ENCODE results near the gene LAMA3. TPM values are rescaled to one million over a fixed set of nuclear protein-coding genes. Genes with fewer than 3 reads are reported as not detected.

The LAMA3 gene
- total RNA-seq, 1 experiment from 2014 or later = 5.6 TPM

- ATAC-seq (no peak), DNase-seq (ENCODE audit: low read depth, low spot score) (no peak)
- Histone ChIP-seq H3K9me3 (ENCODE audit: control insufficient read depth in 1 of 2, insufficient read depth in 1 of 2, low read depth in 1 of 2, low read length in 2 of 2) (no peaks in the 10 kb centered on the region), H3K9me2 (ENCODE audit: insufficient read depth) (no peaks in the 10 kb centered on the region), H2AFZ (ENCODE audit: low read depth, low read length, poor library complexity, severe bottlenecking) (no peak overlapping the region), H3K27me3 (ENCODE audit: insufficient read depth, low read length) (no peaks in the 10 kb centered on the region), H3K4me1 (ENCODE audit: control insufficient read depth in 1 of 2, insufficient read depth in 2 of 2, low read length in 2 of 2) (peaks cover 0 to 3% of the 10 kb centered on the region in 2 experiments; a peak in 1 of 4 replicates), H4K20me1 (ENCODE audit: insufficient read depth) (no peaks in the 10 kb centered on the region), H3K4me3 (replicated peaks in 1 of 2; ENCODE audit: low read depth in 1 of 2, low read length in 2 of 2) (no peak overlapping the region), H3K79me2 (ENCODE audit: insufficient read depth, low read length) (no peaks in the 10 kb centered on the region), H3K9ac (ENCODE audit: low read length) (no peak overlapping the region), H3K36me3 (ENCODE audit: control insufficient read depth in 1 of 2, insufficient read depth in 2 of 2, low read length in 2 of 2) (no peaks in the 10 kb centered on the region), H3K4me2 (ENCODE audit: low read length) (no peak overlapping the region), H3K27ac (ENCODE audit: low read depth, low read length) (no peak overlapping the region)
- ChIA-PET RAD21 (ENCODE audit: low non-redundant PET in 1 of 2, low total read pairs in 2 of 2, uncharacterized antibody in 2 of 2, unreplicated experiment in 2 of 2) (no interaction called here), CTCF (interaction anchor here (1.0 kb wide), 1 partner anchor 9 kb away, joined by 3 read pairs; no protein-coding TSS in a partner anchor), POLR2A (no interaction called here)
- BruUV-seq (replicated peaks) = no TSS peak
- no peak for TF ChIP-seq POLR2A (IDR thresholded peaks at IDR 0.05; ENCODE audit: borderline replicate concordance, extremely low read depth, insufficient read depth, insufficient read length)
- no peak for TF ChIP-seq MAX (IDR thresholded peaks at IDR 0.05)
- TF ChIP-seq CBX3 (IDR thresholded peaks at IDR 0.05; ENCODE audit: low read depth) = no peak
- TF ChIP-seq JUND (IDR thresholded peaks at IDR 0.05) = no peak
- TF ChIP-seq YY1 (IDR thresholded peaks at IDR 0.05; ENCODE audit: extremely low read depth, insufficient replicate concordance, low read depth, low read length) = no peak
- no peak for TF ChIP-seq ATF3 (IDR thresholded peaks at IDR 0.05)
- TF ChIP-seq SRF (IDR thresholded peaks at IDR 0.05; ENCODE audit: low read depth) = no peak
- no peak for TF ChIP-seq FOSL1 (IDR thresholded peaks at IDR 0.05; ENCODE audit: low read depth)
- no peak for TF ChIP-seq SIN3A (IDR thresholded peaks at IDR 0.05; ENCODE audit: low read depth)
- TF ChIP-seq ZFX (IDR thresholded peaks at IDR 0.05) = no peak
- TF ChIP-seq POLR2AphosphoS5 (IDR thresholded peaks at IDR 0.05; ENCODE audit: low read depth, low read length) = no peak
- TF ChIP-seq ZBTB33 (IDR thresholded peaks at IDR 0.05; ENCODE audit: extremely low read depth, insufficient replicate concordance, low read length) = no peak
- TF ChIP-seq RAD21 (IDR thresholded peaks at IDR 0.05; ENCODE audit: low read depth) = no peak
- TF ChIP-seq EZH2 (IDR thresholded peaks at IDR 0.05) = no peak
- no peak for TF ChIP-seq ZNF274 (IDR thresholded peaks at IDR 0.05; ENCODE audit: low read depth, low read length)
- no peak for TF ChIP-seq EZH2phosphoT487 (IDR thresholded peaks at IDR 0.05; ENCODE audit: borderline replicate concordance)
- intact Hi-C loops (cut with micrococcal nuclease) = no loop called here
Observed at GRCh38 chr18:23927821-23928746, 238.8 kb downstream of the LAMA3 start.

Measured in HCT116 (cell line).